Hepatic stellate cell (primary cell): ENCODE measurements around the gene ANO2.

Source experiments
- DNase-seq: peaks from one replicate; pipeline ENCODE4 v3.0.0; 2011; ENCODE audit warnings: low spot score

The ANO2 gene

DNA sequence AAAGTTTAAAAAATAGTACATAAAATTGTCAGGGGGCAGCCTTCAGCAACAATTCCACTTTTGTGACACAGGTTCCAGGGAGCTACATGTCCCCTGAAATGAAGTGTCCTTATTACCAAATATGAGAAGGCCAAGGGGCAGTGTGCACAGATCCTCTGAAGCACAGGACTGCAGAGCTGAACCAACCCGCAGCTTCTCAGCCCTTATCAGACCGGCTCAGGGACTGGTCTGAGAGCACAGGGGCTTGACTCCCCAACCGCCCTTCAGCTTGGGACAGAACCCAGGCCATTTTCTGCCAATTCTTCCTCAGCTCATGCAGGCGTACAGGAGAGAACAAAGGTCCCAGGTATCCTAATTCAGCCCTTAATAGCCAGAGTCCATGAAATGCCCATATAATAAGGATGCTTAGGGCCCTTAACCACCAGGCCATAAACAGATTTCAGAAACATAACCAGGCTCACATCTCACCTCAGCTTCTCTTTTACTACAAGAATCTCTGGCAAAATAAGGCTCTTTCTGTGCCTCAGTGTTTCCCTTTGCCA is 221.3 kb downstream of the ANO2 start:
- no peak for DNase-seq

- DNase-seq, result no peak
Observed at GRCh38 chr12:5723071-5723470, 222.0 kb downstream of the ANO2 start.

GRCh38 chr12:5720381-5721005 is 224.6 kb downstream of the ANO2 start:
- no peak for DNase-seq

GRCh38 chr12:5718680-5719079 is 226.4 kb downstream of the ANO2 start:
- DNase-seq, result no peak

GRCh38 chr12:5718073-5718472 is 227.0 kb downstream of the ANO2 start:
- no peak for DNase-seq

DNA sequence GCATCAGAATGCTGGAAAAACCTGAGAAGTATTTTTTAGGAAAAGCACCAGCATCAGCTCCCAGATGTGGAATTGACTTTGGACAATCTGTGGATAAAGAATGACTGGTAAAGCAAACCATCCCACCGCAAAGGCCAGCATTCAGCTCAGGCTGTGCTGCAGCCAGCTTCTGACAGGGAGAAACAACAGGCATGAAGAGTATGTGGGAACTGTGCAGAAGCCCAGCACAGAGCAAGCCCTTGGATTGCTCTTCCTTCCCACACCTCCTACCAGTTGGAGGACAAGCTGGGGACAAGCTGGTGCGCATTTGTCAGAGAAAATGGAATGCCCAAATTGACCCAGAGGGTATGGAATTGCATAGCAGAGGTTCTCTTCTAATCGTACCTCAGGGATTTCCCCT is 228.1 kb downstream of the ANO2 start:
- no peak for DNase-seq

GRCh38 chr12:5716201-5716600 is 228.9 kb downstream of the ANO2 start:
- DNase-seq, result no peak

- DNase-seq, result no peak
Observed at GRCh38 chr12:5715021-5715420, 230.0 kb downstream of the ANO2 start.

- DNase-seq, result no peak
Observed at GRCh38 chr12:5713599-5714081, 231.4 kb downstream of the ANO2 start.

DNA sequence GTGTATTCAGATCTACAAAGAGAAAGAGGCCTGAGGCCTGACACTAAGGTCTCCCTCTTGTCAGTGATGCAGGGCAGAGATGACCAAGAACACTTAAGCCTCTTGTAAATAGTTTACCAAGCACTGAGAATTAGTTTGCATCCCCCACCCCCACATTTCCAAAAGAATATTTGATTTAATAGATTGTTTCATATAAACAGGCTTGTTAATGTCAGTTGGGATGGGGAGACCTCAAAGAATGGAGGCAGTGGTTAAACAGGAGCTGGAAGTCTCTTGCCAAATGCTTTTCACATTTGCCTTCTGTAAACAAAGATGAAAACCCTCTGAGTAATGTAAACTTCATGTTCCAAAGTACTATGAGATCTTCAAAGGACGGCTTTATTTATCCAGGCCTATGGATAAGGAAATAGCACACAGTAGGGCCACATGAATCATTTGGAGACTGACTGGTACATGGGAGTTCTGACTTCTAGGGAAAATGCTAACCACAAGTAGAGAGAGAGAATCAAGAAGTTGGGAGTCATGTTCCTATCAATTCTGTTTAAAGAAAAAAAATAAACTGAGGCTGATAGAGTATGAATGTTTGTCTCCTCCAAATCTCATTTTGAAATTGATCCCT is 234.7 kb downstream of the ANO2 start:
- DNase-seq, result no peak

- no peak for DNase-seq
Observed at GRCh38 chr12:5708371-5708770, 236.7 kb downstream of the ANO2 start.

- DNase-seq, result no peak
Observed at GRCh38 chr12:5706247-5706646, 238.8 kb downstream of the ANO2 start.

DNA sequence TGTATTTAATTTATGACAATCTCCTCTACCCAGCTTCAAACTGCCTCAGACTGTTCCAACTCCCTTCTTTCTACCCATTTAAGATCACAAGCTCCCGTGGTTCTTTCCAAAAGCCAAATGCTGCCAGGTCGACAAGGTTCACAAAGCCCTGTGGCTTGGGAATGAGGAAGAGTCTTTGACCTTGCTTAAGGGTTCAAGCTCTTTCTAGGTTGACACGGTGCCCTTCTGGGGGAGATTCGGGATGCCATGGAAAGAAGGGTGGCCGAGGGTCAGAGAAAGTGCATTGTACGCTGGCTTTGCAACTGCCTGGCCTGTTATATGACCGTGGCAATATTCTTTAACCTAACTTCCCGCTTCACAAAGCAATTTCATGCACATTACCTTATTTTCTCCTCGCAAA is 239.3 kb downstream of the ANO2 start:
- DNase-seq, result no peak

GRCh38 chr12:5694759-5695409 is 250.2 kb downstream of the ANO2 start:
- DNase-seq, result no peak

DNA sequence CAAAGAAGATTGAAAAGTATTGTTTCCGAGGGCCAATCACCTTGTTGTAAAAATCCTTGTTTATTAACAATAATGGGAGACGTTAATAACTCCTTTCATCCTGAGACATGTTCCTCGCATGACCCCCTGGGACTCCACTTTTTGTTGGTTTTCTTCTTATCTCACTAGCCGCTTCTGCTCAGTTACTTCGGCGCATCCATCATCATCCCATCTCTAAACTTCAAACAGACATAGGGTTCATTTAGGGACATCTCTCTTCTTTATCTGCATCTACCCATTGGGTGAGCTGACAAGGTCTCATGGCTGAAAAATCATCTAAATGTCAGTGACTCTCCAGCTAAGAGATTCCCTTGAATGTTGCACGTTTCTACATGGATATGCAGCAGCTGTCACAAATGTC is 252.2 kb downstream of the ANO2 start:
- no peak for DNase-seq

DNA sequence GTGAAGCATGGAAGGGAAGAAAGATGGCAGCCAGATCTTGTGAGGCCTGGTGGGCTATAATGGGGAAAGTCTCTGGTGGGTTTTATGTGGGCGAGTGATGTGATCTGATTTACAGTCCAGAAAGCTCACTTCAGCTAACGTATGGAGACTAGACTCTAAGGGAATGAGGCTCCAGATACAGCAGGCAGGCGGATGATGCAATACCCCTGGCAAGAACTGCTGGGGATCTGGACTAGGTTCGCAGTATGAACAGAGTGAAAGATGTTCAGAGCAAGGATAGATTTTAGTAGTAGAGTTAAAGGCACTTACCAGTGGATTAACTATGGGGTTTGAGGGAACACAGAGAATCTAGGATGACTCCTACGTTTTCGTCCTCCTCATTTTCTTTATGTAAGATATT is 253.1 kb downstream of the ANO2 start:
- DNase-seq, result no peak

- no peak for DNase-seq
Observed at GRCh38 chr12:5690240-5690639, 254.8 kb downstream of the ANO2 start.

GRCh38 chr12:5689773-5690172 is 255.3 kb downstream of the ANO2 start:
- no peak for DNase-seq

DNA sequence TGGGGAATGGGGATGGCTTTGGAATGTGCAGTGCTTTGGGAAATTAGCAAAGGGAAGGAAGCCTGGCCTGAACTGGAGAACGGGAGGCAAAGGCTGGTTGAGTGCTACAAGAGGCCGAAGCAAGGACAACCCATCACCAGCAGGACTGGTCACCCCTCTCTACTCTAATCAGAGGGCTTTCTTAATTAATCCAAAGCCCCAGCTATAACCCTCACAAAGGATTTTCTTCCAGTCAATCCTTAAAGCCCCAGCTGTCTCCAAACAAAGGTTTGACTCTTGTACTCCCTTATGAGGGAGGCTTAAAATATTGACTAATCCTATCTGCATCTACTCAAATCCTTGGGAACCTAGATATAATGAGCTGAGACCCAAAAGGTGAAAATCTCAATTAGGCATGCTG is 256.8 kb downstream of the ANO2 start:
- no peak for DNase-seq

DNA sequence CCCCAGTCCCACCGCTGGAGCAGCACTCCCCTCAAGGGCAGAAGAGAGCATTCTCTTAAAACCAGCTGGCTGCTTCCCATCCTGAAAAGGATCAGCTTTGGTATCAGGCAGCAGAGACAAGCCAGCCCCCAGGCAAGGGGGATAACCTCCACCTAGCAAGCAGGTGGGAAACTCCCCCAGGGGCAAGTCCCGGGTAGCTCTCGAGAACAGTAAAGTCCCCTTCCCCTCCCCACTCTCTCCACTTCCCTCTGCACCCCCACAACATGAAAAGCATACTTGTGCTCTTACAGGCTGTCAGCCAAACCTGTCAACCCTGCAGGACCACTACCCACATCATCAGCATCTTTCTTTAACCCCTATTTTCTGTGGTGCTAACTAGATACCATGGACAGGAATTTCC is 259.1 kb downstream of the ANO2 start:
- no peak for DNase-seq

DNA sequence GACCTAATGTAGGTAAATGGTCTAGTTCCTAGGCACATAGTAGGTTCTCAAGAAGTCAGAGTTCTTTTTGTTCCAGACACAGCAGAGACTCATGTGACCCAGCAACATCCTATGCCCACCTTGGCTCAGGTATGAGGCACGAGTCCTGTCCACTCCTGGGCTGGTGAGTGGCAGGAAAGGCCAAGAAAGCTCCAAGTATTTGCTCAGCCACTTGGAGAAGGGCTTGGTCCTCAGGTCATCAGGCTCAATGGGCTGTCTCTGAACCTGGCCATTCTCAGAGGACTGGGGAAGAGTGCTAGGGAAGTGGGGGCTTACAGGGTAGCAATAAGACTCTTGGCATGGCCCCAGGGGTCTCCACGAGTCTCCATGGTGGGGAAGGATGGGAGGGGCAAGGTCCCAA is 260.1 kb downstream of the ANO2 start:
- no peak for DNase-seq

- DNase-seq, result no peak
Observed at GRCh38 chr12:5682581-5682980, 262.5 kb downstream of the ANO2 start.

DNA sequence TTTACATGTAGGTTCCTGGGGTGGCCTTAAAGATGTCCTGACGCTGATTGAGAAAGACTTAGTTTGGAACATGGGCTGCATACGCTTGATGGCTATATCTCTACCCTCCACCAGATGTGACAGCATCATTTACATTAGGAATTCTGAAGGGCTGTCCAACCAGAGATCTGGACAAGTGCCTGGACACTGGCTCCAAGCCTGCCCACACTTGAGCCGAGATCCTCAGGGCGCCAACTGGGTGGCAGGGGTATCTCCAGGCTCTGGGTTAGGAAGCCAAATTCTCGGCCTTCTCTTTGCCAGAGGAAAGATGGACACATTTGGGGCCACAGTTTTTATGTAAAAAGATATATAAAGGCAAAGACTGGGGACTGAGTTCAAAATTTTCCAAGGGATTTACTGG is 266.9 kb downstream of the ANO2 start:
- DNase-seq, result no peak
